Fibroblast of gingiva (primary cell): ENCODE data around the gene COL4A4.

Experiments
- DNase-seq: peaks from one replicate; pipeline ENCODE4 v3.0.0-alpha.2; 2011; ENCODE audit warnings: low read depth

Gene COL4A4

DNA sequence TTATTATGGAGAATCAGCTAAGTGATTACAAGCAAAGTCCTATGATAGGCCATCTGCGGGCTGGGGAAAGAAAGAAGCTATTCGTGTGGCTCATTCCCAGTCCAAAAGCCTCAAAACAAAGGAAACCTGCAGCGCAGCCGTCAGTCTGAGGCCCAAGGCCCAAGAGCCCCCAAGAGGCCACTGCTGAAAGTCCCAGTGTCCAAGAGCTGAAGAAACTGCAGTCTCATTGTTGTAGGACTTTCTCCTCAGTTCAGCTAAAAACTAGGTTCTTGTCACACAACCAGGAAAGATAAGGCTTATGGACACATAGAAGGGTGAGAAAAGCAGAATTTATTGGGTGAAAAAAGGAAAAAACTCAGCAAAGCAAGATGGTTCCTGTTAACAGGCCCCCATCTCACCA is 185.0 kb downstream of the COL4A4 start:
- DNase-seq, result no peak

DNA sequence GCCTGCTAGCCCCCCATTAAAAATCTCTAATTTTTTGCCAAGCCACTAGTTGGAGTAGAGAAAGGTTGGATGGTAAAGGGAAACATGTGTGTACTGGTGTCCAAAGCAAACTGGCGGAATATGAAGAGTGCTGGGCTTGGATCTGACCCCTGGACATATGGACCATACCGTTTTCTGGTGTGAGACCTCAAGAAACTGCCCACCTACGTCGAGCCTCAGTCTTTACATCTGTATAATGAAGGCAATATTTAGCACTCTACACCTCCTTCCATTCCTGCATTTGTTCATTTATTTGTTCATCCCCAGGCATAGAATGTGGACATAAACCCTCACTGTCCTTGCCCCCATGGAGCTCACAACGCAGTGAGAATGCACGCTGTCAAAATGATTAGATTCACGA is 185.7 kb downstream of the COL4A4 start:
- DNase-seq, result no peak

DNA sequence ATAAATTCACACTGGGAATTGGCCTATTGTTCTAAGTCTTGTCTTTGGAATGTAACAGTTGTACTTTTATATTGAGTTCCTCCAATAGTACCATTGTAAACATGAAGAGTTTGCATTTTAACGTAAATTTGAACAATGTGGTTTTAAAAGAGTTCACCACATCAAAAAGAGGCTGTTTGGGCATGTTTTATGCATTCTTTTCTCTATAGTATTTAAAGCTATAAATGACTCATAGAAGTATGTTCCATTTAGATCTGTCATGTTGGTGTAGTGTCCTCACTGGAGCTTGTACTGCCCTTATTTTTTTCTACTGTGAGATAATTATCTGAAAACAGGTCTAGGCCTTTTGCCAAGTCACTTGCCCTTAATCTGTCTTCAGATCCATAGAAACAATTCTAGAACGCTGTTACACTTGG is 186.2 kb downstream of the COL4A4 start:
- peak; percentile 10 for DNase-seq

DNA sequence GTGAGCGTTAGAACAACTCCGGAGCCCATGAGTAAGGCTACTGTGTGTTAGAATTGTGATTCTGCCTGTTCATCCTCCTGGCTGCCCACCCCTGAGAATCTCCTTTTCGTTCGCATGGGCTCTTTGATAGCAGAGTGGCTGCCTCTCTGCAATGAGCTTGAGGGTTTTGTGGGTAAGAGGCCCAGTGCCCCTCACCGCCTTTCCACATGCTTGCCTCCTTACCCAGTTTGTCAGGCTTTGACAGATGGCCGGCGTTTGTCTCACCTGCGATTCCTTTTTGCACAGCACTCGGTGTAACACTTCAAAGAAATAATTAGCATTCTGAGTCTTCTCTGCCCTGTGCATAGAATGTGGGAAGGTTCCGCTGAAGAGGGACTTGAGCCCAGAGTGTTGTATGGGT is 190.2 kb downstream of the COL4A4 start:
- DNase-seq, result no peak

DNA sequence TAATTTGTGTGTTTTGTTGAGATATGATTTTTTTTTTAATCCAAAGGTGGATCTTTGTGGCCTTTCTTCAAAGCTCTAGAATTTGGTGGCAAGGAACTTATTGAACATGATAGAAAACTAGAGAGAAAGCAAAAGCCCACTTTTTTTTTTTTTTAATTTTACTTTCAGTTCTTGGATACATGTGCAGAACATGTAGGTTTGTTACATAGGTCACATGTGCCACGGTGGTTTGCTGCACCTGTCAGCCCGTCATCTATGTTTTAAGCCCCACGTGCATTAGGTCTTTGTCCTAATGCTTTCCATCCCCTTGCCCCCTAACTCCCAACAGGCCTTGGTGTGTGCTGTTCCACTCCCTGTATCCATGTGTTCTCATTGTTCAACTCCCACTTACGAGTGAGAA is 192.2 kb downstream of the COL4A4 start:
- DNase-seq, result no peak

DNA sequence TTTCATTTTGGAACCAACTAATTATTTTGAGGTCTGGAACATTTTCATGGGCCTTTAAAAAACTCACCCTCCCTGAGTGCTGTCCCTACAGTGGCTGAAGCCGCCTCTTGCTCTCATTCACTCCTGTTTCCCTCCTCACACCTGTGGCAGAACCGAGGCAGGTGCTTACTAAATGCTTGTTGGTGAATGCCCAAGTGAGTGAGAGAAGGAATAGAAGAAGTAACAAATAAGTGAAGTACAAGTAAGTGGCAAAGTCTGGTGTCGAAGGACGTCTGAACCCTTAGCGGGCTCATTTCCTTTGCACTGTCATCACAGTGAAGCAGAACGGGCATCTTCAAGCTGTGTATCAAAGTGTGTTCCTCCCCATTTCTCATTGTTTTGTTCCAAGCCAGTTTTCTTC is 192.9 kb downstream of the COL4A4 start:
- DNase-seq, result no peak

DNA sequence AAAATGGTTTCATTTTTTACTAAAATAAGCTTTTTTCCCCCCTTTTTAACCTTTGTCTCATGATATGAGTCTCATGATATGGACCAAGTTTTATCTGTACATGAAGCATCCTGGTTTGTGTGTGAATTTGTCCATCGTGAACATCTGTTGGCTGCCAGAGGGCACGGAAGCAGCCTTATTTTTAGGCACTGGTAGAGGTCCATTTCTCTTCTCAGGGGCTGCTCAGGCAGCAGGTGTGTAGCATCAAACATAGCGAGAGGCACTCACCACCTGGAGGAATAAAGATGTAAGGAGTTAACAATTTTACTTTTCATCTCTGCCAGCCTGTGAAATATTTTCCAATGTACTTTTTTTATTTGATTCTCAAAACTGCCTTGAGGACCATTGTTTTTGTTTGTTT is 193.6 kb downstream of the COL4A4 start:
- no peak for DNase-seq

DNA sequence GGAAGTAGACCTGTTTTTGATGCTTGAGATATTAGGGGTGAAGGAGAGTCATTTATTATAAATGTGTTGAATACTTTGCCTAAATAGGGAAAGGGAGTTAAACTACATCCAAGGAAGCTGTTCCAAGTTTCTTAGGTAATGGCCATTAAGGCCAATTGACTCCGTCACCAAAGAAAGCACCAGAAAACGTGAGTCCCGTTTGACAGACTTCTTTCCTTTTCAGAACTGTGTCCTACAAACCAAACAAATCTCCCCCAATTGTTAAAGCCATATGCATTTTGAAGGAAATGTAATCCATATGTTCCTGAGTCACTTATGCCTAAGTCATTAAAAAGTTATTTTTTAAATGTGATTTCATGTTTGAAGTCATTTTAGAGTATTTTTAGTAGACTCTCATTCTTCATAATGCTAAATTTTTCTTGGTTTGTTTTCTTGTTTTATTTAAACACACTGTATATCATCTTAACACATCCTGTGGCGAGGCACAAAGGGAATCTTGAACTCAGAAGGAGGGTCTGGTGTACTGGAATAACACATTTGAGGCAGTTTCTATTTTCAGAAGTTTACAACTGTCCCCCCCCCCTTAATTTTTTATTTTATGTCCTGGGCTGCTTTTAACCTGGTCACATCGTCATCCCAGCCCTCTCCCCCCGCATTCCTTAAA is 194.5 kb downstream of the COL4A4 start:
- DNase-seq, result peak; percentile 13

DNA sequence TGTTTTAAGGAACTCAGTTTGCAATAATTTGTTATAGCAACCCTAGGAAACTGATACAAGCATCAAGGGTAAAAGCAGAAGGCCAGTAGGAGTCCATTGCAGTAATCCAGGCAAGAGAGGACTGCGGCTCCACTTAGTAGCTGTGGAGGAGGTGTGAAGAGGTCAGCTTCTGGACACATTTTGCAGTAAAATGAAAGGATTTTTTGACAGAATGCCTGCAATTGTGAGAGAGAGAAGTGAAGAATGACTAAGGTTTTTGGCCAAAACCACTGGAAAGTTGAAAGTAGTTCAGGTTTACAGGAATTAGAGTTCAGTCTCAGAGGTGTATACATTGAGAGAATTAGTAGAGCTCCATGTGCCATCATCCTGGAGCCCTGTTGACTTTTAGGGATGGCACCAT is 198.6 kb downstream of the COL4A4 start:
- no peak for DNase-seq

DNA sequence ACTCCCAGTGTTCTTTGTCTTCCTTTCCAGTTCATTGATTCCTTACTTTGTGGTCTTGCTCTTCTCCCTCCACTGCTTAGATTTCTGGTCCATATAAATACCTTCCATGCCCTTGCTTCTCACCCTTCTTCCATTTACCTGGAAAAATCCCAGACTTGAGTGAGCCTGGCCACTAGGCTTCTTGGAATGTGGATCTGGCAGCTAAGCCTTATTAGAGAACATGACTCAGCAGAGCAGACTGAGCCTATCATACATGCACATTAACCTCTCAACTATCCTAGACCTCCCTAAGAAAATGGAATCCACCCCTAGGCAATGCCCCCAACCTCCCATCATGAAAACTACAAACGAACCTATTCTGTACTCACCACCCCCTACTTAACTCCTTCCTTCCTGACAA is 200.5 kb downstream of the COL4A4 start:
- peak; percentile 52 for DNase-seq

DNA sequence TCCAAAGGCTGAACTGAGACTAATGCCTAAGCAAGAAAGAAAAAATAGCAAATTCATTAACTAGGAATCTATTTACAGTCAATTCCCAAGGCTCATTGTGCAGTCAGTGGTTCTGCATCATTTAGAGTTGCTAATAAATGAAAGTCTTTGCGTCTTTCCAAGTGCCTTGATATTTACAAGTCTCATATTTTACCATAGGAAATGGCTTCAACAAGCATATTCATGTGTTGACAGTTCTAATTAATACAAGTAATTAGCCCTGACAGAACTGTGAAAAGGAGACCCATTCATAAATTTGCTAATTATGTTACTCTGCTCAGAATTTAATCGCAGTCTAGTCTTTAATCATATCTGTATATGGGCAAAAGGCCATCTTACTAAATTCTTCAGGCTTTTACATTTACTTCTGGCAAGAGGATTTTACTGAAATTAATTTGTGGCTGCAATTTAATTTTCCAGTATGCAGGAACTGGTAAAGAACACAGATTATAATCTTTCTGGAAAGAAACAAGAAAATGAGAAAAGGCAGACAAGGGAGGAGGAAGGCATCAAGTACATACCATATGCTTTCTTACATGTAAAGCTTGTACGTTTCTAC is 201.7 kb downstream of the COL4A4 start:
- no peak for DNase-seq

DNA sequence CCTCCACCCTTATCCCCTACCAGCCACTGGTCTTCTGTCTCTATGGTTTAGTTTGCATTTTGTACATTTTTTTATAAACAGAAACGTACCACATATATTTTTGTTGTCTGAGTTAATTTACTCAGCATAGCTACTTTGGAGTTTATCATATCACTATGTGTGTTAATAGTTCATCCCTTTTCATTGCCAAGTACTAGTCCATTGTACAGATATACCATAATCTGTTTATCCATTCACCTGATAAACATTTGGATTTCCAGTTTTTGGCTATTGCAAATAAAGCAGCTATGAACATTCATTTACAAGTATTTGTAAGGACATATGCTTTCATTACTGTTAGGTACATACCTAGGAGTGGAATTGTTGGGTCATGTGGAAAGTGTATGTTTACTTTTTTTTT is 204.6 kb downstream of the COL4A4 start:
- no peak for DNase-seq

DNA sequence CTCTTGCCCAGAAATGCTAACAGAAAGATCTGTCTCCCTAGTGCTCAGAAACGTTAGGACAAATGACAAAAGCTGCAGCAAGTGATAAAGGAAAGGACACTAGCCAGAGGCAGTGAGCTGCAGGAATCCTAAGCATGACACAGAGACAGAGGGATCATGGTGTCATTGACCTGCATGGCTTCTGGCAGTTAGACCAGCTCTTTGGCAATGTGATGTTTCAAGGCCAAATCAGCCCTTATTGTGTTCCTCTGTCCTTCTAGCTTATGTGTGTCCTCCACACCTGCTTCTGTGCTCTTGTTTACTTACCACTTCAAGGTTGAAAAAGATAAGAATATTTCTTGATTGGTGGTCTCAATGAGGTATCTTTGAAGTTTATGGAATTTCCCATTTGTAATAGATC is 207.3 kb downstream of the COL4A4 start:
- no peak for DNase-seq

DNA sequence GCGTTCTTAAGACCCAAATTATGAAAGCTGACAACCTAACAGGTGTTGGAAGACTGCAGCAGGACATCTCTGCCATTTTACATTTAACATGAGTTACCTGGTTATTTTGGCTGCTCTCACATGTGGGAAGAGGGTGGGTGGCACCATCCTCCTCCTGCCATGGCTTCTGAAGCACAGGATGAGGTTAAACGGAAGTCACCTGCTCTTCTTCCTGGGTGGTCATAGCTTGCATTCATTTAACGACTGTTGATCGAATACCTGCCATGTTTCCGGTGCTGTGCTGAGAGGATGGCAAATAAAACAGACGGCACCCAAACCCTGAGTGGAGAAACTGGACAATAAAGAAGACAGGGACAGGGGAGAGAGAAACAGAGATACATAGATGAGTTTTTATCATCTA is 210.2 kb downstream of the COL4A4 start:
- no peak for DNase-seq

DNA sequence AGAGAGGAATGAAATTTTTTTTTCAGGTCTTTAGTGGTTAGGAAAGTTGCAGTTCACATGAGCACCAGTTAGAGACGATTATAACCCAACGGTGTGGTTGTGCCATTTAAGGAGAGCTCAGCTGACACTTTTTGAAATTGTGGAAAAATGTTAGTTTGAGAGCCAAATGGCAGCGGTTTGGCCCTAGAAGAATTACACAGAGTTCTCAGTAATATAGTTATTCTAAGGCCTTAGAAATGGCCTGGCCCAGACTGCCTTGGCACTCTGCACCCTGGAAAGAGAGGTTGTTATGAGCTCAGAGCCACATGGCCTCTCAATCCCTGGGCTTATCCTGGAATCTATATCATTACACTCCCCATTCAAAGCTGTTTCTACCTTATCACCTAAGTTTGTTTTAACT is 210.8 kb downstream of the COL4A4 start:
- DNase-seq, result peak; percentile 81
